Effector CD4-positive, alpha-beta T cell (primary cell): ENCODE measurements around the gene ATXN10.
"Not testable (repeated sequence)": the region's sequence is repeated elsewhere in the genome, so short reads cannot be mapped to it uniquely, and the experiment has no call there.

Source experiments
- DNase-seq: peaks from one replicate; pipeline ENCODE4 v3.0.0-alpha.2; 2020

ATXN10 gene

DNA sequence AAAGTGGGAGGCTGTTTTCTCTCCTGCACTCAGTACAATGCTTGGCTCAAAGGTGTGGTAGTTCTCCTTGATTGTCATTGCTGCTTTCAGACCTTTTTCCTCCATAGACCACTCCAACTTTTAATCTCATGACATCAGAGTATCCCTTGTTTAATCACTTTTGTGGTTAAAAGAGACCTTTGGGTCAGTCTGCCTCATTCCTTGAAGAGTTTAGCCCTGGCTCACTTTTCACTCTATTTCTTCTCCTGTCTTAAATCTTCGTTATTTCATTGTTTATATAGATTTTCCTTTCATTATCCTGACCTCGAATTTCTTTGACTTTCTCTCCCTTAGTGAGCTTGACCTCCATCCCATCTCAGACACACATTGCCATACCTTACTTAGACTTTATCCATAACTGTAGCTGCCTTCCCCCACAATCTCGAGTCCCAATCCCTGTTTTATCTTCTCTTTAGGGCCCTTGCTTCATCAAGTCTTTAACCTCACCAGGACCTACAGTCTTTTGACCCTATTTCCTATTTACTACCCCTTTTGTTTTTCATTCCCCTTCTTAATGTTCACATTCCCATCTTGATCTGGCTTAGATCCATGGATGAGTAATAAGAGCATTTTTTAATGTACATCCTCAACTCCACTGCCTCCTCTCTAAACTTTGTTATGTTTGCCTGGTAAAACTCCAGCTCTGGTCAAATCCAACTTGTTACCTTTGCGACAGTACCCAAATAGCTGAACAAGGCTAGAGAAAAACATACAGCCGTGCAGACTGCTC is 9.5 kb downstream of the ATXN10 start:
- no peak for DNase-seq

- DNase-seq: no peak
Measured at GRCh38 chr22:45682064-45682463, 10.4 kb downstream of the ATXN10 start.

GRCh38 chr22:45682773-45683172 is 11.1 kb downstream of the ATXN10 start:
- not testable (repeated sequence) for DNase-seq

DNA sequence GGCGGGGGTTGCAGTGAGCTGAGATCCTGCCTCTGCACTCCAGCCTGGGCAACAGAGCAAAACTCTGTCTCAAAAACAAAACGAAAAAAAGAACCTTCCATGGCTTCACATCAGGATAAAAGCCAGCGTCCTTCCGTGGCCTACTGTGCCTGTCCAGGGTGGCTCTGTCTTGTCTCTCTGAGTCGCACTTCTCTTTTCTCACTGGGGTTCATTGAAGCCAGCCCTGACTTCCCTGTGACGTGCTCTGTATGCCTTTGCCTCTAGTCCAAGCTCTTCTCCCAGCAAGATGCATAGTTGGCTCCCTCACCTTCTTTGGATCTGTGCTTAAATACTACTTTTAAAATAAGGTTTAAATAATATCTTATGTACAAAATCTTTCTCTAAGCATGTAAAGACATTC is 11.6 kb downstream of the ATXN10 start:
- no peak for DNase-seq

DNA sequence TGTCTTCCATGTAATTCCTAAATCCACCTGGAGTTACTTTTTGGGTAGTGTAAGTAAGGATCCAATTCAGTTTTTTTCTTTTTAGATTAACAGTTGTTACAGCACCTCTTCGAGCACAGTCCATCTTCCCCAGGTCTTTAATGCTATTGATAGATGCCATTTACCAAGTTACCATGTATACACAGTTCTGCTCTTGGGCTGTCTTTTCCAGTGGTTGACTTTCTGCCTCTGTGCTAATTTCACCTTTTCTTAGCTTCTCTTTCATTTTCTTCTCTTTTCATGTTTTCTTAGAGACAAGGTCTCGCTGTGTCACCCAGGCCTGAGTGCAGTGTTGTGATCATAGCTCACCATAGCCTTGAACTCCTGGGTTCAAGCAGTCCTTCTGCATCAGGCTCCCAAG is 12.0 kb downstream of the ATXN10 start:
- DNase-seq: no peak

GRCh38 chr22:45684169-45684568 is 12.5 kb downstream of the ATXN10 start:
- DNase-seq: no peak

DNA sequence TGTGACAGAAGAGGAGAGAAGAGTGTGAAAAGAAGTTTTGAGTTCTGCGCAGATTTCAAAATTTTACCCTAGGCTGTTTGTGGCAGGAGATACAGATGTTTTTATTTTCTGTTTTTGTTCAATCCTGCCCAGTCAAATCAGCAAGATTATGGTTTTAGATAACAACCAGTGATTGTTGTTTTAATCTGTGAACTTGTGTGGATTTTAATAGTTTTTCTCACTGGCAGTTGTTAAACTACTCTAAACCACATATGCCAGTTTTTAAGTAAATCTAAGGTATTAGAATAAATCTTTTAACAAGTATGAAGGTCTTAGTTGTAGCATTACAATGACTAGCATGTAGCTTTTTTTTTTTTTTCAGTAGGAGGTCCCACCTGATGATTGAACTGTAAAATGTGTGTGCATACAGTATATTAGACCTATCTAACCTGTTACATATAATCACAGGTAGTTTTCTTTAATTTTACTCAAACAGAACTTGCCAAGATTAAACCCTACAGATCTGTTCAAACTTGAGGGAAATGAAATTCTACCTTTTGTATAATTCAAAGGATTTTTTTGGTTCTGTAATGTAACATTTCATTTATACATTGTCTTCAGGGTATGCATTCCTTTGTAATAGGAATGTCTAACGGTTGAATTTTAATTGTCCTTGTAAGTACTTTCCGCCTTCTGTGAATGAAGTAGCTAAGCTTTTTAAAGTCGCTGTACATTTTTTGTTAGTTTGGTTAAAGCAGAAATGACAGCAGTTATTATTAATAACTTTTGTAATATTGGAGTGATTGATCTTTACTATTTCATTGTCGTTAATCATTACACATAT is 13.3 kb downstream of the ATXN10 start:
- DNase-seq: no peak

DNA sequence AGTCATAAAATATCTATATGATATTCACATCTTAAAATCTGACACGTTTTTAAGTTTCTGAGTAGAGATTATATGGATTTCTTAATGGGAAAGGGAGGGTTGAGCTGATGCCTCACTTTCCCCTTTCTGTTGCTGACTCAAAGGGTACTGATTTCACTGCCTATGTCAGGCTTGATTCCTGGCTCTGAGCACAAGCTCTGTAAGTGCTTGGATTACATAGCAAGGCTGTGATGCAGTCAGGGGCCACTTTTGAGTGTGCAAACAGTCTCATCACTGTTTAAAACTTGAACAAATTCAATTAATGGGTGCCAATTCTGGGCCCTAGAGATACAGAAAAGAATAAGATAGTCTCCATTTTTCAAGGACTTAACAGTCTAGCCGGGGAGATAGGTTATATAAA is 14.4 kb downstream of the ATXN10 start:
- DNase-seq: no peak

- no peak for DNase-seq
Measured at GRCh38 chr22:45686836-45687235, 15.2 kb downstream of the ATXN10 start.

- no peak for DNase-seq
Measured at GRCh38 chr22:45688600-45689080, 17.0 kb downstream of the ATXN10 start.

GRCh38 chr22:45689211-45689610 is 17.6 kb downstream of the ATXN10 start:
- no peak for DNase-seq

- DNase-seq: no peak
Measured at GRCh38 chr22:45690008-45690407, 18.4 kb downstream of the ATXN10 start.

DNA sequence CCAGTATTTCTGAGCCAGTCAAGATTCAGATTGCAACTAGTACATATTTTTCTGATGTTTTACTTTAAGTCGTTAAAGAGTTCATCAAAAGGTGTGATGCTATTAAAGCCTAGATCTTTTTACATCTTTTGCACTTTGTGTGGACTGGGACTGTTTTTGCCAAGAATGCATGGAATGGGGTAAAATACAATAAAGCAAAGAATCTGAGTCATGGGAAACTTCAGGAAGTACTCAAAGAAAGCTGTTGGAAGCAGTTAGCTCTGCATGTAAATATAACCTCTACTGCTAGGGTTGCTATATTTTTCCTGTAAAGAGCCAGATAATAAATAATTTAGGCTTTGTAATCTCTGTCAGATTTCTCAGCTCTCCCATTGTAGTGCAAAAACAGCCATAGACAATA is 20.9 kb downstream of the ATXN10 start:
- DNase-seq: no peak

DNA sequence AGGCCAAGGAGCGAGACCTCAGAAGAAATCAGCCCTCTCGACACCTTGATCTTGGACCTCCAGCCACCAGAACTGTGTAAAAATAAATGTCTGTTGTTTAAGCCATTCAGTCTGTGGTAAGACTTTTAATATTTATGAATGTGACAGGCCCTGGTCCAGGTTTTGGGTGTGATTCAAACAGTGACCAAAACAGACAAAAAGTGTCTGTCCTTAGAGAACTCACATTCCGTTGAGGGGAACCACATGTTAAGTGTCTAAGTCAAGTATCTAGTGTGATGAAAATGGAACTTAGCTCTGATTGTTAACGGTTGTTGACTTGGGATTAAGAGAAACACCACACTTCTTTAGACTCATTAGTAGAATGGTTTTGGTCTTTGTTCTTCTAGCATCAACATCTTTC is 22.2 kb downstream of the ATXN10 start:
- no peak for DNase-seq

DNA sequence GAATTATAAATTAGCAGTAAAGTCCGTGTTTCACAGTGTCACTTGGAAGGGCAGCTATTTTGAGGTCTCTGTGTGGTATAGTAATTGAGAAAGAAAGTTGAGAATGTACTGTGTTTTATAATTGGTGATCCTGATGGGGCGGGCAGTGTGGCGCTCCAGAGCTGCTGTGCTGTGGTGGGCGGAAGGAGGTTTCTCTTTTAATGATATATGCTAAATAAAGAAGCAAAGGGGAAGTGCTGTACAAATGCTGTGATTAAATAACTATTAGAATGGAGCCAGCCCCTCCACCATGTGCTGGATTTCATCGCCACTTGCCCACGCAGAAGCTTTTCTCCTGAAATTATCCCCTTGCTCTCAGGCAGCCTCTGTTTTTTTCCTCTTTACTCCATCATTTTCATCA is 24.6 kb downstream of the ATXN10 start:
- no peak for DNase-seq

GRCh38 chr22:45698094-45698493 is 26.5 kb downstream of the ATXN10 start:
- no peak for DNase-seq

DNA sequence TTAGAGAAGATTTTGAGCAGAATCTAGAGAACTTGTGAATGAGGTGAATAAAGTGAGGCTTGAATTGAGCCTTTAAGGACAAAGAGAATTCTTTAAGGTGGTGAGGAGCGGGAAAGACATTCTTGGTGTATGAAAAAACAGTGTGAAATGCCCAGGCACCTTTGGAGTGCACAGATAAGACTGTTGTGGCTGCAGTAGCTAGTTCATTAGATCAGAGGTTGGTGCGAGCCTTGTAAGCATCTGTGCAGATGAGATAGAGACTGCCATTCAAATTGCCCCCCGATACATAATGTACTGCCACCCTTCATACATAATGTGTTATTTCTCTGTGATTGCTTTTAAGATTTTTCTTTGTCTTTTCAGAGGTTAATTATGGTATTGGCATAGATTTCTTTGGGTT is 31.3 kb downstream of the ATXN10 start:
- no peak for DNase-seq

GRCh38 chr22:45703758-45704157 is 32.1 kb downstream of the ATXN10 start:
- DNase-seq: no peak

DNA sequence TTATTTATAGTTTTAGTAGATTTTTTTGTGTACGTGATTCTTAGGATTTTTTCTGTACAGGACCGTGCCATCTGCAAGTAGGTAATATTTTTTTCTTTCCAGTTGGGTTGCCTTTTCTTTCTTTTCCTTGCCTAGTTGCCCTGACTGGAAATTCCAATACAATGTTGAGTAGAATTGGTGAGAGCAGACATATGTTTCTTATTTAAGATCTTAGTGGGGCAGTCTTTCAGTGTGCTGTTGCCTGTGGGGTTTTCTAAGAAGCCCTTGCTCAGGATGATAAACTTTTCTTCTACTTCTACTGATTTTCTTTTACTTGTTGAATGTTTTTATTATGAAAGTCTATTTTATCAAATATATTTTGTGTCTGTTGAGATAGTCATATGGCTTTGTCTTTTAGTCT is 33.0 kb downstream of the ATXN10 start:
- no peak for DNase-seq

- DNase-seq: no peak
Measured at GRCh38 chr22:45707605-45708004, 36.0 kb downstream of the ATXN10 start.

GRCh38 chr22:45708145-45708544 is 36.5 kb downstream of the ATXN10 start:
- DNase-seq: no peak

GRCh38 chr22:45709060-45709739 is 37.6 kb downstream of the ATXN10 start:
- no peak for DNase-seq

GRCh38 chr22:45709866-45710265 is 38.2 kb downstream of the ATXN10 start:
- no peak for DNase-seq

- DNase-seq: no peak
Measured at GRCh38 chr22:45710469-45710868, 38.8 kb downstream of the ATXN10 start.
